ENCODE measurements around the gene ALCAM.

Gene ALCAM

DNA sequence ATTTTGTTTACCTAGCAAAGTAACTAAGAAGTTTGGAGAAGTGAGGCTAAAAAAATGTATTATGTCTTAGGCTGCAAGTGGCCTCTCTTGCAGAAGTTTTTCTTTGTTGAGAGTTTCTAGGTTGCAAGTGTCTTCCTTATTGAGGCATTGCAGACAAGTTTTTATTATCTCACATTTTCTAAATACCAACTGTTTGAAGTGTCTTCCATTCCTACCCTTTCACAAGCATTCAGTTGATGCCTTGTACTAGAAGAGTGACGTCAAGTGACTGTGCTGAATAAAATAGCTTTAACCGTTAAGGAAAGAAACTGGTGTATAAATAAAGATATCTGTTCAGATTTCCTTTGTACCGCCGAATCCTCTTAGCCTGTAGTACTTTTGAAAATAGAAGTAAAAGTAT, 123.3 kb downstream of the ALCAM start:
- no peak for DNase-seq (ENCODE audit: low read depth in 2 of 2)

DNA sequence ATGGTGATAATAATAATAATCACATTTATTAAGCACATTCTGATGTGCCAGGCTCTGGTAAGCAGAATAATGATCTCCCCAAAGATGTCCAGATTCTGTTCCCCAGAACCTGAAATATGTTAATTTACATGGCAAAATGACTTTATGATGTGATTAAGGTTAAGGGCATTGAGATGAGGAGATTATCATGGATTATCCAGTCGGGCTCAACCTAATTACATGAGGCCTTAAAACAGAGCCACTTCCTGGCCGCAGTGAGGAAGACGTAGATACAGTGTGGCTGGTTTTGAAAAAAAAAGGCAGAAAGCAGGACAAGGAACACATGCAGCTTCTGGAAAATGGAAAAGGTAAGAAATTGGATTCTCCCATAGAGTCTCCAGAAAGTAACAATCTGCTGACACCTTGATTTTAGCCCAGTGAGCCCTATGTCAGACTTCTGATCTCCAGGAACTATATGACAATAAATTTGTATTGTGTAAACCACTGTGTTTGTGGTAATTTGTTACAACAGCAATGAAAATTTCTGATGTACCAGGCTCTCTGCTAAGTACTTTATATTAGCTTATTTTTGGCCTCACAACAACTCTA, 126.7 kb downstream of the ALCAM start:
- DNase-seq (ENCODE audit: low read depth in 2 of 2): no peak

DNA sequence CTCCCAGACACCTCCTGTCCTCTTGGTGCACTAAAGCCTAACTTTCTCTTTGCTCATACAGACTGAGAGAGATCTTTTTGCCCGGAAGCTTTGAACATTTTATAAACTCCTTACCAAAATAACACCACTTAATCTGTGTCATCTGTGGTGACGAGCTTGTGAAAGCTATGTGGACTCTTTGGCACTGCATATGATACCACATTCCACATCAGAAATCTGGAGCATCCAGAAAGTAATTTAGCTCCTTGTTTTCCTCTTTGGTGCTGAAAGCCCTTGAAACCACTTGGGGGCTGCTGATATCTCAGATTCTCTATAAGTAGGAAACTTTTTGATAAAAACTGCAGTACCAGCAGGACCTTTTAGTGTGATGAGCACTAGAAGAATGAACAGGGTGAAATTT, 128.3 kb downstream of the ALCAM start:
- DNase-seq (ENCODE audit: low read depth in 2 of 2): no peak

DNA sequence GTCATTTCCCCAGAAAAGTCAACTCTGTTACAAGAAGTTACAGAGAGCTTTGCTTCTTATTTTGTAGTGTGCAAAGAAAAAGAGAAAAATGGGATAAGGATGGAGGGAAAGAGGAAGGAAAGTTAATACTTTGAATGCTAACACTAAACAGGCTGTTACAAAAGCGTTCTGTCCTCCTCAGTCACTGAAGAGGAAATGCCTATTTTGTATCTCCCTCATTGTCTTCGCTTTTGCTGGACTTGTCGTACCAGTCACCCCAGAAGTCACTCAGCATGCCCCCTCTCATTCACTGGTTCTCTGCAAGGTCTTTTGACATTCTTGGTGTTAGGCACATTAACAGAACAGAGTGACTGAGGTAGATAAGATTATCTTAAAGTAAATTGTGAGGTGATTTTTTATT, 129.6 kb downstream of the ALCAM start:
- DNase-seq (ENCODE audit: low read depth in 2 of 2): no peak

DNA sequence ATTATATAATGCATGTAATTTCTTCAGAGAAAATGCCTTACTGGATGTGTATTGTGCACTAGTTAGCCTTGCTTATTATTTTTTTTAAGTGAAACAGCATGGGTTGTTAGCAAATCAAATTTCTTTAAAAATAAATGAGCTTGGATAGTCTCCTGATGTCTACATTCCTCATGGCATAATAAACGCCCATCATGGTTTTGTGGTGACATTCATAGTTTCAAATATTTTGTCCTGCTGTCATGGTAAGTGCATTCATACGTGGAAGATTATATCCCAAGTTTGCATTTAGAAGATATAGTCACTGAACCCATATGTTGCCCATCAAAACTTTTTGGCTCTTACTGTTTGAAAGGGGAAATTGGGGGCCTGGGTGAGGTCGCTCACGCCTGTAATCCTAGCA, 130.7 kb downstream of the ALCAM start:
- DNase-seq (ENCODE audit: low read depth in 2 of 2): no peak

DNA sequence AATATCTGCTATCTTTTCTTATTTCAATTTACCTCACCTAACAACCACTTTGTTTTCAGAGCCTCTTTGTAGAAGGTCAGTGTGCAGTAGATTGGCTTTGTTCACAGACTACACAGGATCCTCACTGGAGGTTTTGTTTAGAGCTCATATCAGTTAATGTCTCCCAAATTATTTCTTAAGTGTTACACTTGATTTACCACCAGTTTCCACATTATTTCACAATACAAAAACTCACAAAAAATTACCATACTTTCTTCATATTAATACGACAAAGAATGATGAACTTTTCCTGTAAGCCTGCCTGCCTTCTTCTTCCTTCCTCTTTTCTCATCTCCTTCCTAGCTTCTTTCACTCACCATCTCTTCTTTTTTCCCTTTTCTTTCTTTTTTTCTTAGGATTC, 133.3 kb downstream of the ALCAM start:
- DNase-seq (ENCODE audit: low read depth in 2 of 2): no peak

DNA sequence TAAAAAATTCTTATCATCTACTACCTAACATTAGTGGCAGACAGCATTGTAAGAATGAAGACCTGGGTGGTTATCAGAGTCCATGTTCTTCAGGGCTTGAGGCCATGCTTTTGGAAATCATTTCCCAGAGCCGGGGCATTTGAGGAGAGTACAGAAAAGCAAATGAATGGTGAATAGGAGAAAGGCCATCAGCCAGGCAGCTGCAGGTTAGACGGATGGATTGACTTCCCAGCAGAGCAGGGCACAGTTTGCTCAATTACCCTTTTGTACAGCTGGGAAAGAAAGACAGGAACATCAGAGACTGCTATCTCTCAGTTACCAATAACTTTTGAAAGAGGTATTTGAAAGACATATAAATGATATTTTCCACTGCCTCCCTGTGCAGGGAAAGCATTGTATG, 135.6 kb downstream of the ALCAM start:
- DNase-seq (ENCODE audit: low read depth in 2 of 2): no peak

DNA sequence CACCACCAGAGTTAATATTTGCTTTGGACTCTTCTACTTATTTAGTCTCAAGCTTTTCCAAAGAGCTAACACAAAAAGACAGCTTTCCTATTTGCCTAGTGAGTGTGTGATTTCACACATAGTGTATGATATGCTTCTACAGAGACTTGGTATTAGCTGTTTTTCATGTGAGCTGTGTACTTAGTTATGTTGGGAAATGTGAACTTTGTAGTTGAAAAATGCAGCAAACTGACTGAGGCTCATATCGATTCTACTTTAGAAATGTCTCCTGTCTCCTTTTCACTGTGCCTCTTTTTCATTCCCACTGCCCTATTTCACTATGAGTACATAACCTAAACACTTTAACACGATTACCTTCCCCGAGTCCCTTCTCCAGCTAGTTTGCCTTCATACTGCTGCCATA, 136.5 kb downstream of the ALCAM start:
- DNase-seq (ENCODE audit: low read depth in 2 of 2): no peak

DNA sequence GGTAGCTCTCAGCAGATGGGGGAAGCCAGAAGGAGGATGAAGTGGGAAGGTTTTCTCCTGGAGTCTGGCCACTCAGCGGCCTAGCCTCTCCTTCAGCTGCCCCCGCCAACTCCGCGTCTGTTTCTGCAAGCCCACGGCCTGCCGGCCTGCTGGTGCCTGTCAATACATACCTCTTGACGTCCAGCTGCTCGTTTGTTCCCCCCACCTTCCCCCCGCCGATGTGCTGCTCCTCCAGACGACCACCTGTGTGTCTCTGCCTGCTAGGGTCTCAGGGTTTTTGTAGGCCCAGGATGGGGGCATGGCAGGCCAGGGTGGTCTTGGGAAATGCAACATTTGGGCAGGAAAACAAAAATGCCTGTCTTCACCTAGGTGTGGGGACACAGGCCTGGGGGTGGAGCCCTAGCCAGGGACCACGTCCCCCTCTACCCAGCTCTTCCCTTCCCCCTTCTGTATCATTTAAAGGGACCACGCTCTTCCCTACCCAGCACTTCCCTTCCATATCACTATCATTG, 137.8 kb downstream of the ALCAM start:
- DNase-seq (ENCODE audit: low read depth in 2 of 2): no peak

DNA sequence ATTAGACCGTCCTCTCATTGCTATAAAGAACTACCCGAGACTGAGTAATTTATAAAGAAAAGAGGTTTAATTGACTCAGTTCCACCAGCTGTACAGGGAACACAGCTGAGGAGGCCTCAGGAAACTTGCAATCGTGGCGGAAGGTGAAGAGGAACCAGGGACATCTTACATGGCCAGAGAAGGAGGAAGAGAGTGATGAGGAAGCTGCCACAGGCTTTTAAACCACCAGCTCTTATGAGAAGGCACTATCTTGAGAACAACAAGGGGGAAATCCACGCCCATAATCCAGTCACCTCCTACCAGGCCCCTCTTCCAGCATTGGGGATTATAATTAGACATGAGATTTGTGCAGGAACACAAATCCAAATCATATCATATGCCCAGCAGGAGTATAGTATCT, 138.5 kb downstream of the ALCAM start:
- no peak for DNase-seq (ENCODE audit: low read depth in 2 of 2)

DNA sequence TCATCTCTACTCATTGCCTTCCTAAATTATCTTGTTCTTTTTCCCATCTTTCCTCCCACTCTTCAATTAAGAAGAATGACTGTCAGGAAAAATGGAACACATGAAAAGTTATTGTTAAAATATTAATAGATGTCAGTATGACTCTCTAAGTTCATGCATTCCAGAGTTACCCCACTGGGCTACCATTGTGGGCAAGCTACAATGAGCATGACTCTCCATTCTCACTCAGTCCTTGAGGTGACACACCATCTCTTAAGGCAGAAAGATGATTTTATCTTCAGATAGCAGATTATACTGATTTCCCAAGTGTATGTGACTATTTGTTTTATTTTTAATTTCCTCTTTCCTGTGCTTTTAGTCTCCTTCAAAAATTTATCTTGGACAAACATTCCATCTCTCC, 144.3 kb downstream of the ALCAM start:
- DNase-seq (ENCODE audit: low read depth in 2 of 2): no peak

DNA sequence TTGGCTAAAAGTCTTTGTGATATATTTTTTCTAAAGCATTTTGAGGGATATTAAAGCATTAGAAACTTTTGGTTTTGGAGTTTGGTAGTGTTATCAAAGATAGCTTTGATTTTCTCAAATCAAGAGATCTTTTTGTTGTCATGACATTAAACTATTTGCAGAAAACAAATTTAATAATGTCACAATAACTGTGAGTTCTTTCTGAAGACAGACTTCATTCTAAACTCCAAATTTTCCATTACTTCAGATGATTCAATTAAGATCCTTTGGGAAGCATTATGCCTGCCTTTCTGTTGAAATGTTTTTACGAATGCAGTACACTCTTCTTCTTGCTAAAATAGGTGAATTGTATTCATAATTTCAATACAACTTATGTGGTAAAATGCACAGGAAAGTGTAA, 145.4 kb downstream of the ALCAM start:
- DNase-seq (ENCODE audit: low read depth in 2 of 2): no peak

DNA sequence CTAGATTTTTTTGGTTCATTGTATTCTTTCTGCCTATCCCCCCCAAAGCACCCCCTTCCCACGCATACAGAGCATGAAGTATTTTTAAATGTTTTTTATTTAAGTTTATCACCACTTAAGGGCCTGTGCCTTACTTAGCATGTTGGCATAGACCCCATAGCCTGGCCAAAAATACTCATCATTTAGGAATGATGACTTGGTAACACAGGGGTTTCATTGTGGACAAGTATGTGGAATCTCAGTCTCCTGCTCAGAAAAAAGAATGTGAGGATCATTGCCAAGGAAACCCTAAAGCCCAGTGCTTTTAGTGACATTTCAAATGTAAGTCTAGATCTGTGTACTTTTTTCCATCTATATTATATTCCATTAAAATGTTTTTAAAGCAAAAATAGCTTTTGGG, 146.3 kb downstream of the ALCAM start:
- DNase-seq (ENCODE audit: low read depth in 2 of 2): no peak

DNA sequence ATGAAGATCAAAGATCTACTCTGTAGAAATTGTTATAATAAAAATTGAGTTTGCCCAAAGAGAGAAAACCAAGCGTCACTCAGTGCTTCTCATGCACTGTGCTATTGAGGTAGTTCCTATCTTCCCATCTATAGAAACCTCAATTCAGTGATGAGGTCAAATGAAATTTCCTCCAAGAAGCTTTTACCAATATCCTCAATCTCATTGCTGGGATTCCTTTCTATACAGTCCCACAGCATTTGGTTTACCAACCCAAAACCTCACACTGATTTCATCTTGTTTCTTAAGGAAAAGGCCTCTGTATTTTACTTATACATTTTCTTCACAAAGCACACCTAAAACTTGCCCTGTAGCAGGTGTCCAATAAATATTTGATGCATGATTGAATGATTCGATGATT, 147.2 kb downstream of the ALCAM start:
- no peak for DNase-seq (ENCODE audit: low read depth in 2 of 2)

DNA sequence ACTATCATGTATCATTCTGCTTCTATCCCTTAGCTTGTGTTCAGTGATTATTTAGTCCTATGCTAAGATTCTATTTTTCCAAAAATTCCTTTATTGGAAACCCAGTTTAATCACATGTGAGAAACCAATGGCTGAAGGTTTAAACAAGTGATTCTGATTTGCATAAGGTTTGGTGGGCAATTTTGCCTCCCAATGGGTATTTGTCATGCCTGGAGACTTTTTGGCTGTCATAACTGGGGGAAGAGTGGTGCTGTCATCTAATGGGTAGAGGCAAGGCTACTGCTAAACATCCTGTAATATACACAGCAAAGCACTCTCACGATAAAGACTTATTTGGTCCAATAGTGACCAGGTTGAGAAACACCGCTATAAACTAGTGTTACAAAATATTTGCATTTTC, 148.7 kb downstream of the ALCAM start:
- DNase-seq (ENCODE audit: low read depth in 2 of 2): no peak

DNA sequence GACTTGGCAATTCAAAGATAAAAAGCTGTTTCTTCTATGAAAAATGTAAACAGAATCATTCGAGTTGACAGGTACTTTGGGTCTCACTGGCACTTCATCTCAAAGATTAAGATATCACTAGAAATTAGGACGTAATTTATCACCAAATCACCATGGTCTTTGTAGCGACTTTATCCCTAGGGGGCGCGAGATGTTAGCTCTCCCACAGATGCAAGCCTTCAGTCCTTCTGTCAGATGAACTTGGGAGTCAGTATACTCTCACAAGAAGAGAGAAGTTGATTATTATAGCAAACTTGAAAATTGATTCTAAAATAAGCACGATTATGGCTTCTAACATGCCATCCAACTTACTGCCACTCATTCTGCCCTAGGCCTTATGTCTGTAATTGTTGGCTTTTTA, 150.3 kb downstream of the ALCAM start:
- no peak for DNase-seq (ENCODE audit: low read depth in 2 of 2)

DNA sequence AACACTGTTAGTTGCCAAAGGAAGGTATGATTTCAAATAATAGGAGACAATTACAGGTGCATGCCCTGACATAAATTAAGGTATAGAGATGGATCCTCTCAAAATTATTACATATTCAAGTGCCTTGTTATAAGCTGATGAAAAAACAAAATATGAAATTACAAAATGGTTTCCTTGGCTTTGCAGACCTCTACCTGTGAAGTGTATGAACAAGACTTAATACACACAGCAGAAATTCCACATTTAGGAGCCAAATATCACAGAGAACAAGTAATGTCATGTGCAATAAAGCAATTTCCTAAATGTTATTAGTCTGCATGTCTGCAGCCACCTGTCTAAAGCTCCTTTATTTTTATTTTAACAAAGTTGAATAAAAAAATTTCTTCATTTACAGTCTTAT, 151.5 kb downstream of the ALCAM start:
- no peak for DNase-seq (ENCODE audit: low read depth in 2 of 2)

DNA sequence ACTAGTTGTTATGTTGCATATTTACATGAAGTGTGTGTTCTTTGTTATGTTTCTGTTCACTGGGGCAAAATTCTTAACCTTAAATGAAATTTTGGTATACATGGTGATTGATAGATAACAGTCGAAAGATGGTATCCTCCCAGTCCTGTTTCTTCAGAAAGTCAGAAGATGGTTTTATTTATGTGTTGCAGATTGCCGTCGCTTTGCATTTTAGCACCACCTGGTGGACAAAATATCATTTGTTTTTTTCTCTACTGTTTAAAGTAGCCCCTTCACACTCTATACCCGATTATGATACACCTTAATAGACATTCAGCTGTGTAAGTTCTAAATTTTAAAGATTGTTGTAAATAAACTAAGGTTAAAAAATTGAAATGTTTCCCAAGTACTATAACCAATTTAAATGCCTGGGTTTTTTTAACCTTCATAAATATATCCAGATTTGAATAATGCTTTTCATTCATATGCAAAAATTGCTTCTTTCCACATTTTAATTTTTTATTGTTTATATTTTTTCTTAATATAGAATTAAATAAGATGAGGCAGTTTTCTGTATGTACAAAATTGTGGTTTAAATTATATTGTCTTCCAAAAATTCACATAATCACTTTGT, 152.2 kb downstream of the ALCAM start:
- DNase-seq (ENCODE audit: low read depth in 2 of 2): no peak

DNA sequence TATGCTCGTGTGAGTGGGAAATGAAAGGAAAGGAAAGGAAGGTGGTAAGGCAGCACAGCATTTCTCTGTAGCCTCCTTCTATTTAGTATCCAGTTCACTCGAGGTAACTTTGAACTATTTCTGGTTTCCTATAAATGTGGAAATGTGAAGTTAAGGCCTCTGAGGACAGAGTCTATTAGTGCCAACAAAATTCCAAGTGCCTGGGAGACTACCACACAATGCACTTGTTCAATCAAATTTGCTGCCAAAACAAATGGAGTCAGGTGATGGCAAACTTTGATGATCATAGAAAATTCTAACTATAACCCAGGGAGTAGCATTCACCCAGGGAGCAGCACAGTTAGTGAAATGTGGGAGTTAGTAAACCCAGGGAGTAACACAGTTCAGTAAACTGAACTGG, 155.1 kb downstream of the ALCAM start:
- no peak for DNase-seq (ENCODE audit: low read depth in 2 of 2)

DNA sequence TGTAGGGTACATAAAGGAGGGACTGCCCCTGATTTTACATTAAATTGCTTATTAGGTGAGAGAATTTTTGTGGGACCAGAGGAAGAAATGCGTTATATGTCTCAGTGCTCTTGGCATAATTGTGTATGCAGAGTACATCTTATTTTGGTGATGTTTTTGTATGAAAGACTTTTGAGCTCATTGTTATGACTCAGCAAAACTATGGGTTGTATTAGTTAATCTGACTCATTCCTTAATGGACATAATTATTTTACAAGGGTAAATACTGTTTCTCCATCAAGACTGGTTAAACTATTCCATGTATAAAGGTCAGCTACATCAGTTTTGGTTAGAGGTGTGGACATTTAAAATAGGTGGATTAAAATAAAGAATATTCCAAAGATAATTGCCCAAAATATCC, 156.8 kb downstream of the ALCAM start:
- no peak for DNase-seq (ENCODE audit: low read depth in 2 of 2)

DNA sequence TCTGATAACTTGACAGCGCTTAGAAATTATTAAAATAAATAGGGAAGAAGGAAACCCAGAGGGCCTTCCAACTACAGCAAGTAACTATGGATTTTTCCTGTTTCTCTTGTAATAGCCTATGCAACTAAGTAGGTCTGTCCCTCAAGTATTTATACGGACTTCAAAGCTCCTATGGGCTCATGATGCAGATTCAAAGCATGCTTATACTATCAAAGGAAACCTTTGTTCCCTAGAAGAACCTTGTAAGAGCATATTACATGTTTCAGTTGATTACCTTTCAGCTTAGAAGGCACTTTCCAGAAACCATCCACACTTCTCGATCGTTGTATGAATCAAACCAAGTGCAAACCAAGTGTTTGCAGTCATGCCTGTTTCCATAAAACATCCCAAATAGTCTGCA, 158.8 kb downstream of the ALCAM start:
- DNase-seq (ENCODE audit: low read depth in 2 of 2): no peak

DNA sequence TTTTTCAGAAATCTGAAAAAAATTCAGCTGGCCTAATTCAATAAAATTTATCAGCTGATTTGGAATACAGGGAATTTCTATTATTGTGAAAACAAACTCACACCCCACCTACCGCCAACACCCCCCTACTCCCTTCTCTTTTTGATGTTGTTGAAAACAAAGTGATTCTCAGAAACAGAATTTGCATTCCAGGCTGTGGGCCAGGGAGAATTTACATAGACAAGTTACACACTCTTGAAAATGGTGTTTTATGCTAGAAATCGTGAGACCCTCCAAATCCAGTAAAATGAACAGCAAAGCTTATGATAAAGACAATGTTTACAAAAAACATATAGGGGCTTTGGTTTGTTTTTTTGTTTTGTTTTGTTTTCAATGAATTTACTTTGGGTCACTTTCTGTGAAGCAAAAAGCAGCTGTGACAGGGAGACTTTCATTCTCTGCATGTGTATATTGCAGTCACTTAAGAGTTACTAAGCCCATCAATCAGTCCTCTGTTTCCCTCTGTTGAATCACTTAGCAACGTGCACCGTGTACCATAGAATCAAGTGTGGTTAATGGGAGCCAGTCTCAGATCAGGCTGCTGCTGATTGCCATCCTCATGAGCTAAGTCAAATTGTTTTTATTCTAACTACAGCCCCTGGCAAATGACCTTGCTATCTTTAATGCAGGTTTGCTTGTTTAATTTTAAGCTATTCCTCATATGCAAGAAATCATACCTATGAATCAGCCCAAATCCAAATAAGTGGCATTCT, 159.8 kb downstream of the ALCAM start:
- DNase-seq (ENCODE audit: low read depth in 2 of 2): no peak

DNA sequence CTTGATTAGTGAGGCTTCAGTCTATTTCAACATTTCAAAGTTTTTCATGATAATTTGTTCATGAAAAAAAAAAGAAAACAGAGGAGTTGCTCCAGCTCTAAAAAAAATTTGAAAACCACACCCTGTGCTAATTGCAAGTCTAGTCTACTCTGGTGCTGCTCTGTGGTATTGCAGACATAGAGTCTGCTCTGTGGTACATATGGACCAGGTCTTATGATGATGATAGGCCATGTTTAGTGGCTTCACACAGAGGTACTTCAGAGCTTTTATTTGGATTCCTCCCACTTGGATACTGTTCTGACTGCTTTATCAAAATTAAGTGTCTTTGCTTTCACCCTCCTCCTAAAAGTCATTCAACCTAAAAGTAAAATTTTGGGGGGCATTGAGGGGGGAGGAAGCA, 160.8 kb downstream of the ALCAM start:
- DNase-seq (ENCODE audit: low read depth in 2 of 2): no peak
